HuH-7.5 (cell line): ENCODE data around the gene NAALADL2.

ENCODE experiments used
- DNase-seq: peaks from one replicate; pipeline ENCODE4 v3.0.0; 2011; ENCODE audit warnings: low spot score

NAALADL2 gene

GRCh38 chr3:175664911-175665310 is 805.8 kb downstream of the NAALADL2 start:
- no peak for DNase-seq

DNA sequence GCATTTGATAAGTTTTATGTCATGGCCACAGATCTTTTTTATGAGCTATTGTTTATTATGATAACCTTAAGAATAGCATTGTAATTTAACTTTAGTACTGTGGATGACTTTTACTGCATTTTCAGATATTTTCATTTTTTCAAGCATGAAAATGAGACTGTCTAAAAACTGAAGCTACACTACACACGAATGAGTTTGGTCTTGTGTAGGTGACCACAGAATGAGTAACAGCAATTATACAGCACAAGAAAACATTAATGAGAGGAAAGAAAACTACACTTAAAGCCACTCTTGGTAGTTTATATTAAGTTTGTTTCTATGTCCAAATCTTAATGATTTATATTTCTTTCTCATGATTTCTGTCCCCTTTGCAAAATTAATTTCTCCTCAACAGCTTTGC is 809.2 kb downstream of the NAALADL2 start:
- DNase-seq: no peak

DNA sequence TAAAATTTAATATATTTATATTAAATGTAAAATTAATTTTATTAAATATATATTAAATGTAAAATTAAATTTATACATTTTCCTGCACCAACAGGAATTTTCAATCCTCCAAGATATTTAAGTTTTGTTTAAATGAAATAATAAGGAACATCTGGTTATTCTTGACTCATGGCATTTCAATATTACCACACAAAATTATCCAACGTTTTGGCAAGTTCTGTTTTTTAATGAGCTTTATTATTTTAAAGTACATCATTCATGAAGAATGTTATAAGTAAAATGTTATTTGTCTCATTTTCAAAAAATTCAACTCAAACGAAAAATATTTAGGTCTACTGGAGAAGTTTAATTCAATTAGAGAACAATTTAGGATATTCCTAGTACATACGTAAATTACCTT is 811.4 kb downstream of the NAALADL2 start:
- DNase-seq: no peak

DNA sequence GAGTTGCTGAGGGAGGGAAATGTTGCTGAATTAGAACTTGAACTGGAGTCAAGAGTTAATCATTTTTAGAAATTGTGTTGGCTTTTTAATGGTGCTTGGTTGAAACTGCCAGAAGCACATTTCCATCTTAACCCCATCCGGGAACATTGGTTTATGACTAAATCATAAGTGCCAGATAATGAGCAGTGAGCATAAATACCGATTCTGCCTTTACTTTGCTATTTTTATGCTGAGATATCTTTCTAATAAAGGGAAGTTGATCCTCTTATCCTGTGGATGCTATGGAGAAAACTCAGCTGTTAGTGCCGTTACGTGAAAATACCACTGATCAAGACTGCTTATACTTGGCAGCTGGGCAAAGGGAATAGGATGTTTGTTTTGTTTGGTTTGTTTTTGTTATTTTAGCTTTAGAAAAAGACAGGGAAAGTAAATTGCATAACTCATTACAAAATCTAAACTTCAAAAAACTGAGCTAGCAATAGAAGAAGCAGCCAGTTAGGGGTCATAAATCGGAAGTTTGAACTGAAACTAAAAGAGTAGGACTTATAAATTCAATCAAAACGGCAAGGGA is 813.1 kb downstream of the NAALADL2 start:
- no peak for DNase-seq

GRCh38 chr3:175679568-175679967 is 820.4 kb downstream of the NAALADL2 start:
- no peak for DNase-seq

DNA sequence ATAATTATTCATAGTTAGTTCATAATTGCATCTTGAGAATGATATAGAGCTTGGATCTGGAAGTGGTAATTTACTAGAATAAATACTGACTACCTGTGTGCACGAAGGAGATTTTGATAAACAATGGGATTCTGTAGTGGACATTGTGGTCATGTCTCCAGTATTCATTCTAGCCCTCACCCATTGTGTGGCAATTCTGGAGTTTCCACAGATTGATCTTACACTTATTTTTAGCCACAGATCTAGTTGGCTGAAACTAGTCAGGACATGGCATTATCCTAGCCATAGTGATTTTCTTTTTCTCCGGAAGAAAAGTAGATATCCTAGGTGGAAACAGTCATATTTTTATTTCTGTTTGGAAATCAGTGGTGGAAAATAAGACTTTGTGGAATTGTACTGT is 833.1 kb downstream of the NAALADL2 start:
- no peak for DNase-seq

- DNase-seq: no peak
Measured at GRCh38 chr3:175695251-175695650, 836.1 kb downstream of the NAALADL2 start.

DNA sequence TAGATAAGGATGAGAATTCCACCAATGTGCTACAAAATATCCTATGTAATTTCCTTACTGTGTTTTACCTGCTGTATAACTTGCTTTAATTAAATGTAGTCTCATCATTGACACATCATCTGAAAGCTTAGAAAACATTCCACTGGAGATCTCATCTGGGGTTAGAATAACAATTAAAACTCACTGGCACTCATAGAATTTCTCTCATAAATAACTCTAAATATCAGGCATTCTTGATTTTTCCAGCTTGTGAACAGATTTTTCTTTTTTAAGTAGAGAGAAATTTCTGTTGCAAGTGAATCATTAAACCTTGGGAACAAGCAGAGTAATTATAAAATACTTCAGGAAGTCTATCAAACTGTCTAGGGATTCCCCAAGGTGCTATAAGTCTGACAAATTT is 843.8 kb downstream of the NAALADL2 start:
- DNase-seq: no peak

GRCh38 chr3:175704366-175705055 is 845.4 kb downstream of the NAALADL2 start:
- DNase-seq: no peak

DNA sequence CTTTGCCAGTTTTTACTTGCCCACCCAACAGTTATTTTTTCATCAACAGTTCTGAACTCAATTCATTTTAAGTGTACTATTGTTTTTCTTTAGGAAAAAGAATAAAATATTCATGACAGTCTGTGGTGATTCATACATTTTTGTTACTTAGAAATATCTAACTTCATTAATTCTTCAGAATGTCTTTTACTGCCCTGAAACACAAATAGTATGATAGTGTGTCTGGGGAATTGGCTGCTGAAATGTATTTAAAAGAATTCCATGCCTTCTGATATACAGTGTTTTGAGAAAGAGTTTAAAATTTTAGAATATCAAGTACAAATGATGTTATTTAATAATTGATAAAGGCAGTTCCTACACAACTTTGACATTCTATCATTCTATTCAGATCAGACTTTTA is 854.1 kb downstream of the NAALADL2 start:
- DNase-seq: no peak

DNA sequence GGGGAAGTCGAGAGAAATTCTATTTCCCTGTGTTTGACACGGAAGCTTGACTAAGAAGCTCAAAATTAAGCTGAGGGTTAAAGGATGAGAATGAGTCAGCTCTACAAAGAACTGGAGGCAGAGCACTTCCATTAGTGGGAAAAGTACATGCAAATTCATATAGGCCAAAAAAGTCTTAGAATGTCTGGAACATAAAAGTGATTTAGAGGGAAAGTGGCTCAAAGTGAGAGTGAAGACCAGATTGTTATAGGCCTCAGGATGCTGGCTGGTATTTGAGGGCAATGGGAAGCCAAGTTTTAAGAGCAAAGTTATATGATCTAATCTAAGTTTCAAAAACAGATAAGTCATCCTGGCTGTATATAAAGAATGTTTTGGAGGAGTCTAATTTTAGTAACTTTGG is 857.3 kb downstream of the NAALADL2 start:
- no peak for DNase-seq

GRCh38 chr3:175726228-175726627 is 867.1 kb downstream of the NAALADL2 start:
- no peak for DNase-seq

GRCh38 chr3:175728566-175728965 is 869.4 kb downstream of the NAALADL2 start:
- no peak for DNase-seq

- no peak for DNase-seq
Measured at GRCh38 chr3:175729466-175729865, 870.3 kb downstream of the NAALADL2 start.

DNA sequence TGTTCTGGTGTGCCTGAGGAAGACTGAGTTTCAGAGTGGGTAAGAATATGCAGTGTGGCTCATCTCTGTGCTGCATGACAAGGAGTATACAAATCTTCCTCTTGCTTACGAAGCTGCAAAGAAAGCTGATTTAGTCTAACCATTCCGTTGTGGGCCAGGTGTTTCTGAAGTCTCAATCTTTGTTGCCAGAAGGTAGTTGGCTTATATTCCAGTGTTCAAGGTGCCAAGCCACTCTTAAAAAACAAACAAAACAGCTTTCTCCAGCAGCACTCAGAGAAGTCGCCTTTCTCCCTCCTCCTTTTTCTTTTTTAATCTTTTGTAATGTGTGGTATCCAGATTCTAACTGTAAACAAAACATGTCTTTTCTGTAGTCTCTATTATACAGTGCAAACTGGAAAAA is 872.4 kb downstream of the NAALADL2 start:
- DNase-seq: no peak

GRCh38 chr3:175732017-175732416 is 872.9 kb downstream of the NAALADL2 start:
- no peak for DNase-seq

DNA sequence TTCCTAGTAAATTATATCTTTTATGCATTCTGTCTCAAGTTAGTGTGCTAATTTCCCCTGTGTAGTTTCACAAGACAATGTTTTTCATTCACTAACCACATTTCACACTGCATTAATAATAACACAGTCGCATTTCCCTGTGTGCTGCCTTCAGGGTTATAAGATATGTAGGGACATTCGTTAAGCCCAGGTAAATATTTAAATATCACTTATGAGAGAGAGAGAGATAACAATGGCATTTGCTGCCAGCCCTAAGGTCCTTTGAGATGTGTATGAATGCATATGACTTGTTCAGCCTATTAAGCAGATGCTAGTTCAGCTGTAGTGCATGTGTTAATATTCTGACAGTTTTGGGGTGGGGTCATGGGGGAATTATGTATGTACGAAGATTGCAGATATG is 876.7 kb downstream of the NAALADL2 start:
- no peak for DNase-seq

- no peak for DNase-seq
Measured at GRCh38 chr3:175737646-175738572, 878.8 kb downstream of the NAALADL2 start.

- no peak for DNase-seq
Measured at GRCh38 chr3:175741951-175742350, 882.8 kb downstream of the NAALADL2 start.

- DNase-seq: no peak
Measured at GRCh38 chr3:175743733-175744400, 884.7 kb downstream of the NAALADL2 start.

GRCh38 chr3:175746308-175746707 is 887.2 kb downstream of the NAALADL2 start:
- no peak for DNase-seq

DNA sequence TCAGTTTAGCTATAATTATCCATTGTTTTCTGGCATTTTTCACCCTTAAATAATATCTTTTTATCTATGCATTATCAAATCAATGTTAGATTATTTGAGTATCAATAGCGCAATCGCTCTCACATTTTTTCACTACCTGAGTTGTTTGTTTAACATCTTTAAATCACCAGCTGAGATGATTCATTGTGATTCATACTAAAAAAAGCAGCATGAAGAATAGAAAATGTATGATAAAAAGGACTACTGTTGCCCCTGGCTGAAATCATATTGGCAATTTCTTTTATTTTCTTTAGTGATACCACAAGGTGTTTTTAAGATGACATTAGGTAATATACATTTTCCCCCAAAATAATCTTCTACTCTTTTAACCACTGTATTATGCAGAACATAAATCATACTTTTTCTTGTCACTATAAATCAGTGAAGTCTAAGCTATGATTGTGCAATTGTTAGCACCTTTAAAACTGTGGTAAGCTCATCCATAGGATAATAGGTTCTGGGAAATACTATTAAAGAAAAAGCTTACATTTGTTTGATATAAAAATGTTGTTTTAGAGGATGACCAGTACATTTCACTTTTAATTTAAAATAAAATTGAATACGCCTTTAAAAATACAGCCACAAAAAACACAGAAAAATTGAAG is 889.1 kb downstream of the NAALADL2 start:
- no peak for DNase-seq
